ENCODE measurements around the gene ANXA6.

The ANXA6 gene

GRCh38 chr5:151051066-151051930 lies 106.3 kb downstream of the ANXA6 start:
- TF ChIP-seq CTCF (conservative IDR thresholded peaks at IDR 0.05; ENCODE audit: low read length) = peak; percentile 97
- H3K4me3 ChIP-seq (ENCODE audit: low read length) = no peak overlapping the region
- DNase-seq (ENCODE audit: low read depth) = peak; percentile 74
